OCI-LY3 (cell line): ENCODE measurements around the gene CFAP77.

Experiments used
- H2AFZ ChIP-seq: fragments of 200-600, 300-600 bp; shearing (Covaris generic); 2 replicates; pipeline ENCODE4 v1.6.0; 2014; ENCODE audit warnings: antibody characterized with exemption, low read depth, low read length
- H3K27ac ChIP-seq: fragments of 200-600, 300-600 bp; sonication (generic); 2 replicates; pipeline ENCODE4 v1.5.1; 2014; ENCODE audit warnings: mild to moderate bottlenecking, low read length, moderate library complexity, mixed read lengths
- H3K27me3 ChIP-seq: fragments of 200-600, 300-600 bp; sonication (generic); 2 replicates; pipeline ENCODE4 v1.6.1; 2014; ENCODE audit warnings: low read depth, low read length, mixed read lengths
- H3K36me3 ChIP-seq: fragments of 200-600, 300-600 bp; sonication (generic); replicated peaks from 2 replicates; pipeline ENCODE3; 2014; ENCODE audit warnings: low read depth, low read length, mixed read lengths
- H3K4me1 ChIP-seq: fragments of 300-600, 200-600 bp; sonication (generic); 2 replicates; pipeline ENCODE4 v1.6.1; 2014; ENCODE audit warnings: low read length, mixed read lengths
- H3K4me2 ChIP-seq: fragments of 200-600, 300-600 bp; sonication (generic); 2 replicates; pipeline ENCODE4 v1.6.1; 2014; ENCODE audit warnings: low read length, mixed read lengths
- H3K4me3 ChIP-seq: fragments of 300-600, 200-600 bp; sonication (generic); 2 replicates; pipeline ENCODE4 v1.5.1; 2014; ENCODE audit warnings: antibody characterized with exemption, mild to moderate bottlenecking, low read length, moderate library complexity
- H3K79me2 ChIP-seq: fragments of 300-600, 200-600 bp; shearing (Covaris generic); 2 replicates; pipeline ENCODE4 v1.6.1; 2014; ENCODE audit warnings: mild to moderate bottlenecking, low read length, mixed read lengths
- H3K9ac ChIP-seq: fragments of 300-600, 200-600 bp; shearing (Covaris generic); 2 replicates; pipeline ENCODE4 v1.6.0; 2014; ENCODE audit warnings: mild to moderate bottlenecking, low read length, moderate library complexity
- H3K9me3 ChIP-seq: fragments of 200-600, 300-600 bp; shearing (Covaris generic); 2 replicates; pipeline ENCODE4 v1.6.1; 2014; ENCODE audit warnings: low read length, mixed read lengths; ENCODE audit not compliant: insufficient read depth
- H4K20me1 ChIP-seq: fragments of 200-600, 300-600 bp; sonication (generic); 2 replicates; pipeline ENCODE4 v1.6.1; 2016; ENCODE audit warnings: low read length, mixed read lengths; ENCODE audit not compliant: insufficient read depth
- CTCF ChIP-seq: fragments of 200-600, 300-600 bp; sonication (generic); IDR thresholded peaks from 2 replicates; pipeline ENCODE4 v1.5.1; 2014; ENCODE audit warnings: antibody characterized with exemption, low read length, low read depth
- EZH2phosphoT487 ChIP-seq: fragments of 200-600 bp; shearing (Covaris generic); IDR thresholded peaks from 2 replicates; pipeline ENCODE4 v1.6.1; 2018; ENCODE audit warnings: antibody characterized with exemption, mixed run types, low read depth

Gene CFAP77

GRCh38 chr9:132554755-132555154 is 144.7 kb downstream of the CFAP77 start:
- TF ChIP-seq CTCF = no peak
- TF ChIP-seq EZH2phosphoT487 = no peak
- Histone ChIP-seq H3K9ac (no peak overlapping the region), H3K27me3 (no peaks in the 10 kb centered on the region), H3K9me3 (no peaks in the 10 kb centered on the region), H3K4me2 (no peak overlapping the region), H2AFZ (no peak overlapping the region), H3K27ac (no peak overlapping the region), H3K4me3 (no peak overlapping the region), H3K36me3 (no peaks in the 10 kb centered on the region), H3K79me2 (no peaks in the 10 kb centered on the region), H3K4me1 (no peaks in the 10 kb centered on the region), H4K20me1 (no peaks in the 10 kb centered on the region)

- Histone ChIP-seq H3K79me2 (no peaks in the 10 kb centered on the region), H3K4me1 (no peaks in the 10 kb centered on the region), H3K9ac (no peak overlapping the region), H3K27me3 (no peaks in the 10 kb centered on the region), H3K4me2 (no peak overlapping the region), H2AFZ (no peak overlapping the region), H3K4me3 (no peak overlapping the region), H3K9me3 (no peaks in the 10 kb centered on the region), H3K27ac (no peak overlapping the region), H4K20me1 (no peaks in the 10 kb centered on the region), H3K36me3 (no peaks in the 10 kb centered on the region)
- no peak for TF ChIP-seq CTCF
- no peak for TF ChIP-seq EZH2phosphoT487
These were observed 145.5 kb downstream of the CFAP77 start for GRCh38 chr9:132555528-132555927.

- TF ChIP-seq CTCF (no peak), EZH2phosphoT487 (no peak)
- H4K20me1 ChIP-seq = no peaks in the 10 kb centered on the region
- no peaks in the 10 kb centered on the region for H3K27me3 ChIP-seq
- H3K27ac ChIP-seq = no peak overlapping the region
- H3K79me2 ChIP-seq = no peaks in the 10 kb centered on the region
- no peak overlapping the region for H2AFZ ChIP-seq
- H3K4me2 ChIP-seq = no peak overlapping the region
- H3K9ac ChIP-seq = no peak overlapping the region
- no peaks in the 10 kb centered on the region for H3K9me3 ChIP-seq
- no peaks in the 10 kb centered on the region for H3K4me1 ChIP-seq
- no peaks in the 10 kb centered on the region for H3K36me3 ChIP-seq
- H3K4me3 ChIP-seq = no peak overlapping the region
These were observed 146.2 kb downstream of the CFAP77 start for GRCh38 chr9:132556235-132556634.

- Histone ChIP-seq H3K4me1 (no peaks in the 10 kb centered on the region), H3K79me2 (no peaks in the 10 kb centered on the region), H3K4me2 (no peak overlapping the region), H3K27me3 (no peaks in the 10 kb centered on the region), H2AFZ (no peak overlapping the region), H3K9ac (no peak overlapping the region), H3K9me3 (no peaks in the 10 kb centered on the region), H4K20me1 (no peaks in the 10 kb centered on the region), H3K36me3 (no peaks in the 10 kb centered on the region), H3K27ac (no peak overlapping the region), H3K4me3 (no peak overlapping the region)
- TF ChIP-seq CTCF = no peak
- TF ChIP-seq EZH2phosphoT487 = no peak
These were observed 146.7 kb downstream of the CFAP77 start for GRCh38 chr9:132556714-132557113.
